GM10266 (cell line): ENCODE measurements around the gene MPPED1.

Experiments
- DNase-seq: peaks from one replicate; pipeline ENCODE4 v3.0.0; 2012; ENCODE audit errors: extremely low spot score
- TF ChIP-seq, protein P1 (sequence below): IDR thresholded peaks from 2 replicates; pipeline ENCODE4 v1.5.1; 2012; ENCODE audit warnings: mild to moderate bottlenecking, low read depth; ENCODE audit not compliant: control insufficient read depth, insufficient read depth; ENCODE audit errors: missing control alignments

The MPPED1 gene

DNA sequence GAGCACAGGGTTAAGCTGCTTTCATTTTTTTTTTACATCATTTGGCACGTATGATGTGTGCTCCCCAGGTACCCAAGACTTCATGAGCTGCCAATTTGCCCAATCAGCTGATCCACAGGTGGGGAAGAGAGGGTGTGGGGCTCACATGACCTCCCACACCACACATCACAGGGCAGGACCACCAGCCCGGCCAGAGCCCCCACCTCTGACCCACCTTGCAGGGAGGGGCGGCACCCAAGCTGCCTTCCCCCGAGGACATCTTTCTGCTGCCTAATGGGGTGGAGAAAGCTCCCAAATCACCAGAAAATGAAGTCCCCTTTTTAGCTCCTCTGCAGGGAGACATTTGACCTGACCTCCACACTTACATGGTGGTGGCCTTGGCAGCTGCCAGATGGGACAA is 119.8 kb downstream of the MPPED1 start:
- no peak for DNase-seq
- TF ChIP-seq, protein P1, sequence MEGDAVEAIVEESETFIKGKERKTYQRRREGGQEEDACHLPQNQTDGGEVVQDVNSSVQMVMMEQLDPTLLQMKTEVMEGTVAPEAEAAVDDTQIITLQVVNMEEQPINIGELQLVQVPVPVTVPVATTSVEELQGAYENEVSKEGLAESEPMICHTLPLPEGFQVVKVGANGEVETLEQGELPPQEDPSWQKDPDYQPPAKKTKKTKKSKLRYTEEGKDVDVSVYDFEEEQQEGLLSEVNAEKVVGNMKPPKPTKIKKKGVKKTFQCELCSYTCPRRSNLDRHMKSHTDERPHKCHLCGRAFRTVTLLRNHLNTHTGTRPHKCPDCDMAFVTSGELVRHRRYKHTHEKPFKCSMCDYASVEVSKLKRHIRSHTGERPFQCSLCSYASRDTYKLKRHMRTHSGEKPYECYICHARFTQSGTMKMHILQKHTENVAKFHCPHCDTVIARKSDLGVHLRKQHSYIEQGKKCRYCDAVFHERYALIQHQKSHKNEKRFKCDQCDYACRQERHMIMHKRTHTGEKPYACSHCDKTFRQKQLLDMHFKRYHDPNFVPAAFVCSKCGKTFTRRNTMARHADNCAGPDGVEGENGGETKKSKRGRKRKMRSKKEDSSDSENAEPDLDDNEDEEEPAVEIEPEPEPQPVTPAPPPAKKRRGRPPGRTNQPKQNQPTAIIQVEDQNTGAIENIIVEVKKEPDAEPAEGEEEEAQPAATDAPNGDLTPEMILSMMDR = no peak

DNA sequence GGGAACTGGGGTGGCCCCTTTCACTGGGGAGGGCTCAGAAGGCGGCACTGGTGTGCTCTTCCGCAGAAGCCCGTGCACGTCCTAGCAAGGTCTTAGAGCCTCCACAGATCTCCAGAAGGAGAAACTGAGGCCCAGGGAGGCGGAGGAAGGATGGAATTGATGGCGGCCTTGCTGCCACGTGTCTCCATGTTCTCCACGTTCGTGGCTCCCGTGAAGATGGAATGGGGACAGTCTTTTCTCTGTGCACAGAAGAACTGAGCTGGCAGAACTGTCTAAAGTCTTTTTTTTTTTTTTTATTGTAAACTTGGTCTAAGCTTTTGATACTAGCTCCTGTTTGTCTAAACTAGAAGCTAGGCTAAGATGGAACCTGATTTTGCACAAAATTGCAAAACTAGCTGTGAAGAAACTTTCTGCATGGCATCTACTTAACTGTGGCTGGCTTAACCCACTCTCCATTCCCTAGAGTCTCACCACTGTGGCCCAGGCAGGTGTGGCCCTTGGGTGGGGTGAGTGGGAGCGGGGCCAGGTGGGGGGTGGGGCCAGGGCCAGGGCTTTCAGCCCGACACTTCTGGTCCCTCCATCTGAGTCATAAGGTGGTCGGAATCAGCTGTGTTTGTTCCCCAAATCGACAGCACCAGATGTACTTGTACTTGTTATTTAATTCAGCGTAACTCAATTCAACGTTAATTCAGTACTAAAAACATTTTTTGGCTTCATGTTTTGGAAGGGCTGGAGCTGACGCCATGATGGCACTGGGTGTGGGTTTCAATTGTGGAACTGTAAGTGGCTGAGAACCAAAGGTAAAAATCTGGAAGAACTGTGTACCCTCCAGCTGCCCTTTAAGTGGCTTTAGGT is 120.7 kb downstream of the MPPED1 start:
- DNase-seq = no peak
- TF ChIP-seq, protein P1 = no peak

DNA sequence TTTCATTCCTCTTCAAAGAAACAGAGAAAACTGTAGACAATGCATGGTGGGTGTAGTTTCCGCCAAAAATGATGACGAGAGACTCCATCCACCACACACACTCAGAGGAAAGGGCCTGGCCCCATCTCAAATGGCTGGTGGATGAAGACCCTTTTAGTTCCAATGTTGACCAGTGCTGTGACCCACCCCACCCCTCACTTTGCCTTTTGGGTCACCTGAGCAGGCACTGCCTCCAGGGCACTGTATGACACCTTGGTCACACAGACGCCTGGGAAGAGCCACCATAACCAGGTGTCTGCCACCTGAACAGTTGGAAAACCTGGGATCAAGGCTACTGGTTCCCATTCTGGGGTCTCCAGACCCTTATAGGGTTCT is 121.3 kb downstream of the MPPED1 start:
- DNase-seq = no peak
- TF ChIP-seq, protein P1 = no peak

DNA sequence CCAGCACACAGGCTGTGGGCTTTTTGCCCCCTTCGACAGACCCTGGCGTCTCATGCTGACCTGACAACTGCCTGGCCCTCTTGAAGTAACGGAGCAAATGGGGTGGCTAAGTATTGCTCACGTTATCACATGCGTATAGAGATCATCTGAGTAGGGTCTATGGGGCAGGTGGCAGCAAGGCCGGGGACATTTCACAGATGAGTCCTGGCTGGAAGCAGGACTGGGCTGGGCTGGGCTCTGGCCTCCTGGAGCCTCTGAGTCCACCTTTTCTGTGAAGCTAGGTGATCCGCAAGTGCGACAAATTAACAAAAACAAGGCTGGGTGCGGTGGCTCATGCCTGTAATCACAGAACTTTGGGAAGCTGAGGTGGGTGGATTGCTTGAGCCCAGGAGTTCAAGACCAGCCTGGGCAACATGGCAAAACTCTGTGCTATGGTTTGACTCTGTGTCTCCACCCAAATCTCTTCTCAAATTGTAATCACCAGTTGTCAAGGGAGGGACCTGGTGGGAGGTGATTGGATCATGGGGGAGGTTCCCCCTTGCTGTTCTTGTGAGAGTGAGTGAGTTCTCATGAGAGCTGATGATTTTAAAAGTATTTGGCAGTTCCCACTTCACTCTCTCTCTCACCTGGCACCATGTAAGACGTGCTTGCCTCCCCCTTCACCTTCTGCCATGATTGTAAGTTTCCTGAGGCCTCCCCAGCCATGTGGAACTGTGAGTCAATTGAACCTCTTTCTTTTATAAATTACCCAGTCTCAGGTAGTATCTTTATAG is 122.0 kb downstream of the MPPED1 start:
- TF ChIP-seq, protein P1 = no peak
- no peak for DNase-seq

DNA sequence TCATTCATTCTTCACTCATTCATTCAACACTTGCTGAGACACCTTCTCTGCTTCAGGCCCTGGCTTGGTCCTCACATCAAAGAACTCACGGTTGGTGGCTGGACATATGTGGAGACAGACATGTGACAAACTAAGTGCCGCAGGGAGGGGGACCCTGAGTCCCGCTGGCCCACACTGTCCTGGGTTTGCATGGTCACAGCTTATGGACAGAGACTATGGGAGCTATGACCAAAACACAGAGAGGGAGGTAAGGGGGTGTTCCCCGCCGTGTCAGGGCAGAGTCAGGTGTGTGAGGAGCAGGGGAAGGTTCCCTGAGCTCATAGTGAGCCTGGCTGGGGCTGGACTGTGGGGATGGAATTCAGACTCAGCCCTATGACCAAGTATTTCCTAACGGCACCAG is 123.1 kb downstream of the MPPED1 start:
- DNase-seq = no peak
- TF ChIP-seq, protein P1 = no peak

DNA sequence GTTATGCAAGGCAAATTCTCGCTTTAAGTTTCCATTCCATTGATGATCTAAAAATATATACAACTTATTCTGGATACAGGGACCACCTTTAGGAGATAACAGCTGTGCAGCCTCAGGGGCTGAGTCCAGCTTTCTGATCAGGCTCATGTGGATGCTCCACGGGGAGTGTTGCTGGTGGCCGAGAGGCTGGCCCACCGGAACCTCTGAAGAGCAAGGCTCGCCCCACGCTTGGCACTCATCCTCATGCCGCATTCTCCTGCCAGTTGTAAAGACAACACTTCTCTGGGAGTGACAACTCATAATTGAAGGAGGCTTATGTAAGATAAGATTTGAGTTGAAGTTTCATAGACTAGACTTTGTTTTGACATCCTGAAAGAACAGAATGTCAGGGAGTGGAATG is 123.5 kb downstream of the MPPED1 start:
- TF ChIP-seq, protein P1 = no peak
- DNase-seq = no peak

DNA sequence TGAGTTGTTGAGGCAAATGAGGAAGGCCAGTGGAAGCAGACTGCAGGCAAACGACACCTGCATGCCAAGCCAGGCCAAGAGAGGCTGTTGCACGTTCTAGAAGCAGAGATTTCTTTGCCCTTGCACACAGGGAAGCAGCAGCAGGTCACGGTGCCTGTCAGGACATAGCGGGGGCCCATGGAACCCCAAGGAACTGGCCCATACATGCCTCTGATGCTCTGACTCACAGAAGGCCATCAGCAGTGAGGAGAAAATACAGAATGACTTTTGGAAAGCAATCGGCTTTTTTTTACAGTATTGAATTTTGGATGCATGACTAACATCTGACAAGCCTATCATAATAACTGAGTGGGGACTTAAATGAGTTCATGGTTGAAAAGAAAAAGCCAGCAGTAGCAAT is 123.9 kb downstream of the MPPED1 start:
- TF ChIP-seq, protein P1 = no peak

More for the DNA sequence above, 123.9 kb downstream of the MPPED1 start:
- DNase-seq = no peak
